ENCODE data around the gene KLRD1. TPM values are rescaled to one million over a fixed set of nuclear protein-coding genes. Genes with fewer than 3 reads are reported as not detected.
"Not testable (repeated sequence)": the region's sequence is repeated elsewhere in the genome, so short reads cannot be mapped to it uniquely, and the experiment has no call there.

Gene KLRD1
- total RNA-seq, 2 donors from 2014 or later: 0.32 to 0.40 TPM

DNA sequence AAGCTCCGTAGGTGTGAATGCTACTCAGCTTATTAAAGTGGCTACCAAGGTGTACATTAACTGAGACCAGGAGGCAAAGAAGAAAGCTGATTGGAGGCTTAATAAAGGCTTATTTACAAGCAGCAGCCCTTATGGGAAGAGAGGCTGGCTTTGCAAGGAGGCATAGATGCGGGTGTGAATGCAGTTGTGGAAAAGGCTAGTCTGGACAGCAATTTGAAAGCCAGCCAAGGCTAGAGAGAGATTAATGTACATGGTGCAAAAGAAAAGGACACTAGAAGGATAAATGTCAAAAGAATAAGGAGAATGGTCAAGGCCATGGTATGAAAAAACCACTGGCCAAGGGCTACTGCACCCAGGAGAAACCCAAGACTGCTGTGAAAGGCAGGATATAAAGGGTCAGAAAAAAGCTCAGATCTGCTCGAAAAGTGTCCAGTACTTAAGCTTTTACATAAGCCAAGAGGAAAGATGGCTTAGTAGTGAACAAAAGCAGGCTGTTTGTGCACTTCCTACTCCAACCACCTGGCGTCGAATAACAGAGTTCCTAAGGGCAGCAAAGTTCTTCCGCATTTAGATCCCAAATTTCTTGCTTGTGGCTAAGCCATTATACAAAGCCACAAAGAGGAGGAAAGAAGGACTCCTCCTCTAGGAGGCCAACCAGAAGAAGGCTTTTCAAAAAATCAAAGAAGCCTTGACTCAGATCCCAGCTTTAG, 58.2 kb downstream of the KLRD1 start:
- Histone ChIP-seq H3K27me3 (replicated peaks; ENCODE audit: insufficient read depth) (no peaks in the 10 kb centered on the region), H3K27ac (peak overlapping the region; percentile 99 to 100), H3K36me3 (no peaks in the 10 kb centered on the region), H3K4me1 (replicated peaks) (peaks cover 15% of the 10 kb centered on the region), H3K4me3 (peak overlapping the region; percentile 54 to 57), H3K9me3 (no peaks in the 10 kb centered on the region)
- WGBS: 18% methylated on average over 6 of the region's 6 CpGs
- intact Hi-C loops (cut with DNase I): loop anchor here (5.0 to 10.0 kb wide), 2 partner anchors 151 to 356 kb away; partner anchors contain the start of genes GABARAPL1 and YBX3
- no peak for TF ChIP-seq POLR2A (IDR thresholded peaks at IDR 0.05)
- TF ChIP-seq, protein P1, sequence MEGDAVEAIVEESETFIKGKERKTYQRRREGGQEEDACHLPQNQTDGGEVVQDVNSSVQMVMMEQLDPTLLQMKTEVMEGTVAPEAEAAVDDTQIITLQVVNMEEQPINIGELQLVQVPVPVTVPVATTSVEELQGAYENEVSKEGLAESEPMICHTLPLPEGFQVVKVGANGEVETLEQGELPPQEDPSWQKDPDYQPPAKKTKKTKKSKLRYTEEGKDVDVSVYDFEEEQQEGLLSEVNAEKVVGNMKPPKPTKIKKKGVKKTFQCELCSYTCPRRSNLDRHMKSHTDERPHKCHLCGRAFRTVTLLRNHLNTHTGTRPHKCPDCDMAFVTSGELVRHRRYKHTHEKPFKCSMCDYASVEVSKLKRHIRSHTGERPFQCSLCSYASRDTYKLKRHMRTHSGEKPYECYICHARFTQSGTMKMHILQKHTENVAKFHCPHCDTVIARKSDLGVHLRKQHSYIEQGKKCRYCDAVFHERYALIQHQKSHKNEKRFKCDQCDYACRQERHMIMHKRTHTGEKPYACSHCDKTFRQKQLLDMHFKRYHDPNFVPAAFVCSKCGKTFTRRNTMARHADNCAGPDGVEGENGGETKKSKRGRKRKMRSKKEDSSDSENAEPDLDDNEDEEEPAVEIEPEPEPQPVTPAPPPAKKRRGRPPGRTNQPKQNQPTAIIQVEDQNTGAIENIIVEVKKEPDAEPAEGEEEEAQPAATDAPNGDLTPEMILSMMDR (IDR thresholded peaks at IDR 0.05): peak in 2 of 4 experiments; percentile 19
- DNase-seq (ENCODE audit: low spot score): no peak

DNA sequence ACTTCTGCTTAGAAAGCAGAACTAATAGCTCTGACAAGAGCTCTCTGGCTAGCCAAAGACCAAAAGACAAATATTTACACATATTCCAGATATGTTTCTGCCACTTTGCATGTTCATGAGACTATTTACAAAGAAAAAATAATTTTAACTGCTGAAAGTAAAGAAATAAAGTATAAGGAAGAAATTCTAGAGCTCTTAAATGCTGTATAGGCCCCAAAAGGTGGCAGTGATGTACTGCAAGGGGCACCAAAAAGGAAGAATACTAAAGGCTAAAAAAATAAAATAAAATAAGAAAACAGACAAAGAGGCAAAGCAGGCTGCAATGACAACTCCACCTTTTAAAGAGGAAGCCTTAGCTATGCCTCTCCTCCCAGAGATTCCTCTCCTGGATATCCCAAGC, 59.2 kb downstream of the KLRD1 start:
- H3K36me3 ChIP-seq: no peaks in the 10 kb centered on the region
- no peaks in the 10 kb centered on the region for H3K27me3 ChIP-seq (replicated peaks; ENCODE audit: insufficient read depth)
- DNase-seq (ENCODE audit: low spot score): no peak
- no peak overlapping the region for H3K4me3 ChIP-seq
- H3K27ac ChIP-seq: peak overlapping the region; percentile 99 to 100
- intact Hi-C loops (cut with DNase I): loop anchor here (5.0 to 10.0 kb wide), 2 partner anchors 152 to 355 kb away; partner anchors contain the start of genes GABARAPL1 and YBX3
- TF ChIP-seq POLR2A (IDR thresholded peaks at IDR 0.05) (no peak), POLR2AphosphoS5 (IDR thresholded peaks at IDR 0.05) (peak; percentile 17)
- TF ChIP-seq, protein P1 (IDR thresholded peaks at IDR 0.05): peak in 2 of 4 experiments; percentile 42 to 47
- H3K4me1 ChIP-seq (replicated peaks): peaks cover 15% of the 10 kb centered on the region
- H3K9me3 ChIP-seq: no peaks in the 10 kb centered on the region

DNA sequence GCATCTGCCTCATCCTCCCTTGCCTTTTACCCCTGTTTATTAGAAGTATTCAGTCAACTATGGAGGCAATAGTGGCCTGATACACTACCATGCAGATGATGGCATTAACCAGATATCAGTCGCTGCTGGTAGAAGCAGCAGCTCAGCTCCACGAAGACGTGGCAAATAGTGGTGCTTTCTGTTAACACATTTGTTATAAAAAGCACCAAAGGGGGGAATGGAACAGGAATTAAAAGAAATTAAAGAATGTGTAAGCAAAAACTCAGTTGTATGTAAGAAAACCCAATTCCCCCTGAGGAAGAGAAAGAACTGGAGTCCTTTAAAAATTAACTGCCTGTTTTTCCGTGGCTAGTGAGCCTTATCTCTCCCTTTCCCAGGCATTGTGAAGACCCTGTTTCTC, 60.0 kb downstream of the KLRD1 start:
- peaks cover 15% of the 10 kb centered on the region for H3K4me1 ChIP-seq (replicated peaks)
- WGBS: 71% methylated on average over 4 of the region's 4 CpGs
- not testable (repeated sequence) for H3K27ac ChIP-seq; H3K4me3 ChIP-seq; DNase-seq (ENCODE audit: low spot score); H3K9me3 ChIP-seq; H3K27me3 ChIP-seq (replicated peaks; ENCODE audit: insufficient read depth); H3K36me3 ChIP-seq
- intact Hi-C loops (cut with DNase I): loop anchor here (5.0 to 10.0 kb wide), 2 partner anchors 153 to 355 kb away; partner anchors contain the start of genes GABARAPL1 and YBX3

DNA sequence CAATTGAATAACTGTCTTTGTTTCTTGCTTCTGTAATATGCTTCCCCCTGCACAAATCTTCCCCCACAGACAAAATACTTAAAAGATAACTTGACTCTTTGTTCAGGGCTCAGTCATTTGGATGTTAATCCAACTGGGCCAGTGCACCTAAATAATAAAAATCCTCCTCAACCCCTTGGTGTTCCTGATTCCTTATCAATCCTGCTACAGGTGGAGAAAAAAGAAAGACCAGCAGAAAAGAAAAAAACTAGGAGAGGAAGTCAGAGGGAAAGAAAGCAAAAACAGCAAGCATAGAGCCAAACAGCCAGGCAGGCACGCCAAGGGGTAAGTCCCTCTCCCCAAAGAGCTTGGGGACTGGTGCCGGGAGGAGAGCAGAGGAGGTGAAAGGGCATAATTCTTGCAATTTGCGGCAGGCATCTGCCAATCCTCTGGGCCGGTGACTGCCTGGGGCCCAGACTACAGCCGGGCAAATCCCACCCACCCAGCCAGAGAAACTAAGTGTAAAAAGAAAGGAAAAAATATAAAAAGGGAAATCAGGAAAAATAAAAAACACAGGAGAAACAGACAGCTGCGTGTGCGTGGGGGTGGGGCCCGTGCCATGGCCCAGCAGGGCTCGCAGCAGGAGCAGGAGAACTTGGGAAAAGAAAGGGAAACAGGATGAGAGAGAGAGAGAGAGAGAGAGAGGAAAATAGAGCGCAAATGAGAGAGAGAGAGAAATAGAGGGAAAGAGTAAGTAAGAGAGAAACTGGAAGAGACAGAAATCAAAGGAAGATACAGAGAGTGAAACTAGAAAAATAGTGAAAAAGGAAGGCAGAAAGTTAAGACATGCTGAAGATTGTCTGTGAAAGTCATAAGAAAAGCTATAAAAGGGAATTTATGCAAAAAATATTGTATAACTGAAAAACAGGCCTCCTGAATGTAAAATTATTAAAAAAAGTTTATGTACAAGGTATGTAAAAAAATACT, 60.8 kb downstream of the KLRD1 start:
- H3K36me3 ChIP-seq: no peaks in the 10 kb centered on the region
- TF ChIP-seq, protein P1 (IDR thresholded peaks at IDR 0.05): no peak
- no peak for TF ChIP-seq POLR2AphosphoS5 (IDR thresholded peaks at IDR 0.05)
- no peak for TF ChIP-seq POLR2A (IDR thresholded peaks at IDR 0.05)
- H3K4me3 ChIP-seq: no peak overlapping the region
- H3K9me3 ChIP-seq: no peaks in the 10 kb centered on the region
- WGBS: 88% methylated on average over 10 of the region's 10 CpGs
- DNase-seq (ENCODE audit: low spot score): no peak
- peaks cover 11% of the 10 kb centered on the region for H3K4me1 ChIP-seq (replicated peaks)
- H3K27me3 ChIP-seq (replicated peaks; ENCODE audit: insufficient read depth): no peaks in the 10 kb centered on the region
- intact Hi-C loops (cut with DNase I): loop anchor here (5.0 to 10.0 kb wide), 2 partner anchors 154 to 354 kb away; partner anchors contain the start of genes GABARAPL1 and YBX3
- H3K27ac ChIP-seq: no peak overlapping the region

Measured in prostate gland (tissue), 2 donors.